ENCODE measurements around the gene PDE3B.
"Not testable (repeated sequence)": the region's sequence is repeated elsewhere in the genome, so short reads cannot be mapped to it uniquely, and the experiment has no call there.

PDE3B gene

DNA sequence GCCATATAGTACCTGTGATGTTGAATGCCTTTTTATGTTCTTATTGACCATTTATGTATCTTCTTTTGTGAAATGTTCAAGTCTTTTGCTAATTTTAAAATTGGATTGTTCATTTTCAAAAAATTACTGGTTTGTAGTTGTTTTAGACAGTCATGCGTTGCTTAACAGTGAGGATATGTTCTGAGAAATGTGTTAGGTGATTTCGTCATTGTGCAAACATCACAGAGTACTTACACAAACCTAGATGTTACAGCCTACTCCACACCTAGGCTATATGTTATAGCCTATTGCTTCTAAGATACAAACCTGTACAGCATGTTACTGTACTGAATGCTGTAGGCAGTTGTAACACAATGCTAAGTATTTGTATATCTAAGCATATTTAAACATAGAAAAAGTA, 32.5 kb downstream of the PDE3B start:
- DNase-seq (ENCODE audit: low read depth, low spot score) = no peak

GRCh38 chr11:14677146-14677545, 33.5 kb downstream of the PDE3B start:
- DNase-seq (ENCODE audit: low read depth, low spot score) = no peak

- no peak for DNase-seq (ENCODE audit: low read depth, low spot score)
These were observed 34.7 kb downstream of the PDE3B start for GRCh38 chr11:14678350-14678749.

GRCh38 chr11:14679662-14680061, 36.1 kb downstream of the PDE3B start:
- no peak for DNase-seq (ENCODE audit: low read depth, low spot score)

DNA sequence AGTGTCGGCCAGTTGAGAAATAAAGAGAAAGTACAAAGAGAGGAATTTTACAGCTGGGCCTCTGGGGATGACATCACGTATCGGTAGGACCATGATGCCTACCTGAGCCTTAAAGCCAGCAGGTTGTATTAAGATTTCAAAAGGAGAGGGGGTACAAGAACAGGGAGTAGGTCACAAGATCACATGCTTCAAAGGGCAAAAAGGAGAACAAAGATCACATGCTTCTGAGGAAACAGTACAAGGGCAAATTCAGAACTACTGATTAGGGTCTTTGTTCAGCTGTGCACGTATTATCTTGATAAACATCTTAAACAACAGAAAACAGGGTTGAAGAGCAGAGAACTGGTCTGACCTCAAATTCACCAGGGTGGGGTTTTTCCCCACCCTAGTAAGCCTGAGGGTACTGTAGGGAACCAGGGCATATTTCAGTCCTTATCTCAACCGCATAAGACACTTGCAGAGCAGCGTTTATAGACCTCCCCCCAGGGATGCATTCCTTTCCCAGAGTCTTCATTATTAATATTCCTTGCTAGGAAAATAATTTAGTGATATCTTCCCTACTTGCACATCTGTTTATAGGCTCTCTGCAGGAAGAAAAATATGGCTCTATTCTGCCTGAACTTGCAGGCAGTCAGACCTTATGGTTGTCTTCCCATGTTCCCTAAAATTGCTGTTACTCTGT, 40.8 kb downstream of the PDE3B start:
- DNase-seq (ENCODE audit: low read depth, low spot score) = not testable (repeated sequence)

- no peak for DNase-seq (ENCODE audit: low read depth, low spot score)
These were observed 43.9 kb downstream of the PDE3B start for GRCh38 chr11:14687456-14687855.

GRCh38 chr11:14687943-14688627, 44.5 kb downstream of the PDE3B start:
- DNase-seq (ENCODE audit: low read depth, low spot score) = no peak

- DNase-seq (ENCODE audit: low read depth, low spot score) = not testable (repeated sequence)
These were observed 52.1 kb downstream of the PDE3B start for GRCh38 chr11:14695656-14696055.

DNA sequence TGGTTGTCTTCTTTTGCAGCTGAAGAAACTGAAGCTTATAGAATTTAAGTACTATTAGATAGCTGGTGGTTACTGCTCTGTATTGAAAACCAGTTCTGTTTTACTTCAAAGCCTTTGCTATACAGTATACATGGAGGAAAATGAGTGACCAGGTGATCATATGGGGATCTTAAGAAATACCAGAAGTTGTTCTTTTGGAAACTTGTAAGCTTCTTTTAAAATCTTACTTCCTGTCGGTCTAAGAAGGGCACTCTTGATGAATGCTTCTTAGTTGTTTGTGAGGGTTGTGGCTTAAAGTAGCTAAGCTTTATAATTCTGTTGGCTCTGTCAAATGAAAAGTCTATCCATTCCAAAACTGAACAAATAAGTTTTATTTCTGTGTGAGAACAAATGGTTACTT, 55.2 kb downstream of the PDE3B start:
- DNase-seq (ENCODE audit: low read depth, low spot score) = no peak

DNA sequence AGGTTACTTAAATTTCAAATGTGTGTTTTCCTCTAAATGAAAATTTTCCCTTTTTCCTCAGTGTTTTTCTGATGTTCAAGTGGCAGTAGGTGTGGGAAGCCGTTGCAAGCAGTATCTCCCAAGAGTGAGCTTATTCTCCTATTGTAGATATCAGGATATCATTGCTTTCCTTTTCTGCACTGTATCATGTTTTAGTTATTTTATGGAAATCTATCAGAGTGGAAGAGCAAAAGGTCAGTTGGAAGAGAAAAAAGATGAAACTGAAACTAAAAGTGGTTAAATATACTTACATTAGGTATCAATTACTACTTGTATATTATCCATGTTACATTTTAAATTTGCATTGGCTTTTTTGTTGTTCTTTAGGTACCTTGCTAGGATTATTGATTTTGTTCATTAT, 57.0 kb downstream of the PDE3B start:
- DNase-seq (ENCODE audit: low read depth, low spot score) = no peak

GRCh38 chr11:14702760-14703159, 59.2 kb downstream of the PDE3B start:
- DNase-seq (ENCODE audit: low read depth, low spot score) = no peak

GRCh38 chr11:14703731-14704130, 60.1 kb downstream of the PDE3B start:
- DNase-seq (ENCODE audit: low read depth, low spot score) = no peak

GRCh38 chr11:14705067-14705466, 61.5 kb downstream of the PDE3B start:
- DNase-seq (ENCODE audit: low read depth, low spot score) = no peak

- no peak for DNase-seq (ENCODE audit: low read depth, low spot score)
These were observed 70.1 kb downstream of the PDE3B start for GRCh38 chr11:14713496-14714244.

- DNase-seq (ENCODE audit: low read depth, low spot score) = not testable (repeated sequence)
These were observed 72.1 kb downstream of the PDE3B start for GRCh38 chr11:14715669-14716068.

DNA sequence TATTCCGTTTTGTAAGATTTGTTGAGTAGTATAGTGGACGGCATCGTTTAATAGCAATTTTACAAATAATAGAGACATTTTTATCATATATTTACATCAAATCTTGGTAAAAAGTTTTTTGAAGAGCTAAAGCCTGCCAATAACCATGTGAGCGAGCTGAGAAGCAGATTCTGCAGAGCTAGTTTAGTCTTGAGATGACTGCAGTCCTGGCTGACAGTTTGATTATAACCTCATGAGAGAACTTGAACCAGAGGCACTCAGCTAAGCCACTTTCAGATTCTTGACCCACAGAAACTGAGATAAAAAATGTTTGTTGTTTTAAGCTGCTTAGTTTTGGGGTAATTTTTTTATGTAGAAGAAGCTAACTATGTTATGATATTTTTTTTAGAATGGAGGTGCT, 78.9 kb downstream of the PDE3B start:
- DNase-seq (ENCODE audit: low read depth, low spot score) = no peak

GRCh38 chr11:14725150-14725549, 81.5 kb downstream of the PDE3B start:
- DNase-seq (ENCODE audit: low read depth, low spot score) = no peak

DNA sequence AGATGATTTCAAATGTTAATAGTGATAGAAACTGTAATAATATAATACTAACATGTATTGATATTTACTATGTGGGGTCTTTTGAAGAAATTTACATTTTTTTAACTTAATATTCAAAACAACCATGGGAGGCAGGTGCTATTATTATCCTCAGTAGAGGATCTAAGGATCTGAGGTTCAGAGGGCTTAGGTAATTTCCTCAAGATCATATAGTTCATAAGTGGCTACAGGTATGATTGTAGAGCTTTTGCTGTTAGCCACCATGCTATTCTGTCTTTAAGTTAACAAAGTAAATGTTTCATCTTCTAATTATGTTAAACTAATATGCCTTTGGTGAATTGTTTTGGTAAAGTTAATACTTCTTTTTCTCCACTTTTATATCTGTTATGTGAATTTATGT, 83.6 kb downstream of the PDE3B start:
- DNase-seq (ENCODE audit: low read depth, low spot score) = no peak

GRCh38 chr11:14727746-14728145, 84.1 kb downstream of the PDE3B start:
- DNase-seq (ENCODE audit: low read depth, low spot score) = no peak

- DNase-seq (ENCODE audit: low read depth, low spot score) = not testable (repeated sequence)
These were observed 96.9 kb downstream of the PDE3B start for GRCh38 chr11:14740539-14740938.

DNA sequence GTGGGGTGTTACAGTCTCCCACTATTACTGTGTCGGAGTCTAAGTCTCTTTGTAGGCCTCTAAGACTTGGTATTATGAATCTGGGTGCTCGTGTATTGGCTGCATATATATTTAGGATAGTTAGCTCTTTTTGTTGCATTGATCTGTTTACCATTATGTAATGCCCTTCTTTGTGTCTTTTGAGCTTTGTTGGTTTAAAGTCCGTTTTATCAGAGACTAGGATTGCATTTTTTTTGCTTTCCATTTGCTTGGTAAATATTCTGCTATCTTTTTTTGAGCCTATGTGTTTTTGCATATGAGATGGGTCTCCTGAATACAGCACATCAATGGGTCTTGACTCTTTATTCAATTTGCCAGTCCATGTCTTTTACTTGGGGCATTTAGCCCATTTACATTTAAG, 97.6 kb downstream of the PDE3B start:
- no peak for DNase-seq (ENCODE audit: low read depth, low spot score)

- no peak for DNase-seq (ENCODE audit: low read depth, low spot score)
These were observed 99.4 kb downstream of the PDE3B start for GRCh38 chr11:14742849-14743559.
